Fibroblast of gingiva (primary cell): Measurements from ENCODE around the gene LIPC.

ENCODE experiments used
- DNase-seq: peaks from one replicate; pipeline ENCODE4 v3.0.0-alpha.2; 2011; ENCODE audit warnings: low read depth

The LIPC gene

DNA sequence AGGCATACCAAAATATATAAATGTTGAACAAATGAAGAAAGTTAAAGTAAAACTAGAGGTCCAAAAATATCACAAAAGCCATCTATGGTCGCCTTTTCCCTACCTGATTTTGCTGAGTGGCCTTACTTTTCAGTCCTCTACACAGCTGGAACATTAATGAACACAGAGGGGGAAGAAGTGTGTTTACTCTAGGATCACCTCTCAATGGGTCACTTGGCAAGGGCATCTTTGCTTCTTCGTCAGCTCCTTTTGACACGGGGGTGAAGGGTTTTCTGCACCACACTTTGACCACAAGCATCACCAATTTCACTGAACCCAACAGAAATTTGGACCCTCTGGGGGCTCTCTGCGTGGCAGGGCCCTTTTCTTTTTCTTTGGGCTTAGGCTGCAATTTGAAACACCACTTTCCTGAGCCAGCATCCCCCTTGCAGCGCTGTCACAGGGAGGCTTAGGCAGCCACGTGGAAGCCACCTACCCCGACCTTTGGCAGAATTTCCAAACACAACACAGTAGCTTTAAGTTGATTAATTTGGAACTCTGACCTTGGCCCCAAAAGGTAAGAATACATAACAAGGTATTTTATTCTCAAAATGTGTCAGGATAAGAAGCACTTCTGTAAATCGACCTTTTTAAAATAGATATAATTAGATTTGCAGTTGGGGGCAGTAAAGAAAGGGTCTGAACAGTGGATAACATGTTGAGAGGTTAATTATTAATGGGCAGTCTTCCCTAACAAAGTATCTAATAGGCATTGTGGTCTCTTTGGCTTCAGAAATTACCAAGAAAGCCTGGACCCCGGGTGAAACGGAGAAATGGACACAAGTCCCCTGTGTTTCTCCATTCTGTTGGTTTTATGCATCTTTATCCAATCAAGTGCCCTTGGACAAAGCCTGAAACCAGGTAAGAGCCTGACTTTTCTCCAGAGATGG lies at the start of gene LIPC:
Gene LIPC (plus strand): TSS at position 771 of the 929 bp plus-strand sequence. CDS start 42 bp downstream, at position 813.
- DNase-seq, result no peak

DNA sequence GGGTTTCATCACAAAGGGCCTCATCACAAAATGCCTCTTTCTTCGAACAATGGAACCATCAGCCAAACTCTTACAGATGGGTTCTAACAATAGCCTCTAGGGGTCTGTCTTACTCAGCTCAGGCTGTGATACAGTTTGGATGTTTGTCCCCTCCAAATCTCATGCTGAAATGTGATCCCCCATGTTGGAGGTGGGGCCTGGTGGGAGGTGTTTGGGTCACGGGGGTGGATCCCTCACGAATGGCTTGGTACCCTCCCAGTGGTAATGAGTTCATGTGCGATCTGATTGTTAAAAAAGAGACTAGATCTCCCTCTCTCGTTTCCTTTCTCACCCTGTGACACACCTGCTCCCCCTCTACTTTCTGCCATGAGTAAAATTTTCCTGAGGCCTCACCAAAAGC lies 47.9 kb upstream of the LIPC start:
- DNase-seq, result no peak

DNA sequence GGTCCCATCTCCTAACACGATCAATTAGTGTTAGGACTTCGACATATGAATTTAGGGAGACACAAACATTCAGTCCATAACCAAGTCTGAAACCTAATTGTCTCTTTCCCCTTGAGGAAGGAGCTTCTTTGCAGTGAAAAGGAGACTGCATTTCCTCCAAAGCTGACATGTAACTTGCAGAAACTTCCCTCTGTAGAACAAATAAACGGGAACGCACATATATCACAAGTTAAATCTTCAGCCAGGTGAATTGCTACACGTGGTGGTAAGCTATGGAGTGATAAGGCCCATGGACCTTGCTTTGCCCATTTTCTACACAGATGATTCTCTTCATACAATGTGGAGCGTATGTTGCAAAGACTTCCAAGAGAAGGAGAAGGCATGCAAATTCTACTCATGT lies 47.1 kb upstream of the LIPC start:
- DNase-seq, result no peak

DNA sequence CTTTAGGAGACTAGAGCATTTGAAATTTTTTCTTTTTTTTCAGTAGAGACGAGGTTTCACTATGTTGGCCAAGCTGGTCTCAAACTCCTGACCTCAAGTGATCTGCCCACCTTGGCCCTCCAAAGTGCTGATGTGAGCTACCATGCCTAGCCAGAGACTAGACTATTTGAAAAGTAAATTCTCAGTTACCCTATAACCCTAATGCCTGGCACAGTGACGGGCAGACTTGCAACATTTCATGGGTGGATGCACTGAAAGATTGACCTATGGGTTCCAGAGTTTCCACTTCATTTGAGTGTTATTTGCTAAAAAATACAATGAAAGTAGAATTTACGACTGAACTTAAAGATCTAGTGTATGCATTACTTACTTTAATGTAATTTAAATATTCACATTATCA lies 45.7 kb upstream of the LIPC start:
- no peak for DNase-seq

DNA sequence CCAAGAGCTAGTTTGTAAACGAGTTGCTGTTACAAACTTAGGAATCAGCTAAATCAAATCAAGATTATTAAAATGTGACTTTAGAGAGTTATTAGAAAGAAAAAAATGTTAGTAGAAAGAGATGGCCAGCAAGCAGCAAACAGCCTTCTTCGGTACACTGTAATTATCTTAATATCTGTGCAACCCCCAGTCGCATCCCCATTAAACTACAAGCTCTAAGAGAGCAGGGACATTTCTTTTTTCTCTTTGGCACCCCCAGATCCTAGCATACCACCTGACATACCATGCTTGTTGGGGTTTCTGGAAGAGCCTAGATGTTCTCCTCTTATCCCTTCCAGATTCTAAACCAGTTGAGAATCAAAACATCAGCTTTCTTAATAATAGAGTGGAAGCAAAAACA lies 45.1 kb upstream of the LIPC start:
- no peak for DNase-seq

DNA sequence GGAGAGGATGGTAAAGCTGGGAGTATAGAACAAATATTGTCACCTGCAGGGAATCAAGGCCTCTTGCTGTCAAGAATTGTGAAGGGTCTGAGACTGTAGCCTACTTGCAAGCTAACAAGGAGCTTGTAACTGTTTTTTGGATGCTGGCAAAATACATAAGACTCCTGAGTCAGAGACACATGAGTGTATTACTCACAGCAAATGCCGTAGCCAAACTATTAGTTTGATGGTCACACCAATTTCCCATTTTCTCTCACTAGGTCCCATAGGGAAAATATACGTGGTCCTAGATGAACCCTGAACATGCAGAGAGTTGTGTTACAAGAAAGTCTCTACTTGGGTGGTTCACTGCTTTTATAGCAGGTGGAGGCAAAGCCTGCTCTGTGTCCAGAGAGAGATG lies 44.7 kb upstream of the LIPC start:
- peak; percentile 60 for DNase-seq

DNA sequence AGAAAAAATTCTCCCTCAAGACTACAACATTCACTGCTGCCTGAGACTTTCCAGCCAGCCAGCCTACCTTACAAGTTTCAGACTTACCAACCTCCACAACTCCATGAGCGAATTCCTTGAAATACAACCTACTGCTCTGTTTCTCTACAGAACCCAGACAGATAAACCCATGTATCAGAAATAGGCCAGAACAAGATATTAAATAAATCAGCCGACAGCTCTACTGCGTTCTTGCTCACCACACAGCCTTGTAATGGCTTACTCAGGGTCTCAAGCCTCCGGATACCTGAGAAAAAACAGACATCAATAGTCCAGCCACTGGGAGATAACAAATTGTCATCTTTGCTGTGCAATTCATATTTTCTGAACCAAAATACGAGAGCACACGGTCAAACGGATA lies 43.6 kb upstream of the LIPC start:
- no peak for DNase-seq

DNA sequence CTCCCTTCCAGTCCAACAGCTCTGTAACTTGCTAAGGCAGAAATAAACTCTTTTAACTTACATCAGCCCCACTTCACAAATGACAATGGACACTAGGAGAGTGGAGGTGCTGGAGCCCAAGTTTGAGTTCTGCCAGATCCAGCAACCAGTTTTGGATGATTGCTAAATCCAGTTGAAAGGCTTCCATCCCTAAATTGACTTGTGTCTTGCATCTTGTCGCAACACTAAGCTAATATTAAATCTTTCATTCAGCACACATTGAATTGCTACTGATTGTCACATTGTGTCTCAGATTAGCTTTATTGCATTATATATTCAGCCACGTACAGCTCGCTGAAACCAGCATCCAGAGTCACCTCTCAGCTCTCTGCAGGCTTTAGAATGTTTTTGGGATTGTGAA lies 41.7 kb upstream of the LIPC start:
- DNase-seq, result no peak

DNA sequence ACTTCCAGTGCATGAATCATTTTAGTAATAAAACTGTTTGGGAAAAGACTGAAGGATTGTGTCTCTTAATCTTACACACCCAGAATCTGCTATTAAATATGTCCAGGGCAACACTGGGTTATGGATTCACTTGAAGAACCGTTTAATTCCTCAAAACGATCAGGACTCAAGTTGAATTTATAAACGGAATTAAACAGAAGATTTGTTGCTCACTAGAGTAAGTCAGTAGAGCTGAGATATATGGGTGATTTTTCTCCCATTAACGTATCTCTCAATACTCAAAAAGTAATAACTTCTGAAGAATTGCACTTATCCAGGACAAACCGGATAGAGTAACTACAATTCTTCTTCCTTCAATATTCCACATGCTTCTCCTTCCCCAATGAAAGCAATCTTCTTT lies 41.1 kb upstream of the LIPC start:
- no peak for DNase-seq

DNA sequence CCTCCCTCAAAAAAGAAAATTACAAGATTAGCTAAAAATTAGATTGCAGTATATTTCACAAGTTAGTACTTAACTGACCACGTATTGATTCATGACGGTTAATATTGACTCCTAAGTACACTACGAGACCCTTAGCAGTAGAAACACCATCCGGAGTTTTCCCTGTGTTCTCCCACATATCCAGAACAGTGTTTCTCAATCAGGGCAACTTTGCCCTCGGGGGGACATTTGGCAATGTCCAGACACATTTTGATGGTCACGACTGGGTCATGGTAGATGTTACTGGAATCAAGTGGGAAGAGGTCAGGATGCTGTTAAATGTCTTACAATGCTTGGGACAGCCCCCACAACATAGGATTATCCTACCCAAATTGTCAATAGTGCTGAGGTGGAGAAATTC lies 40.7 kb upstream of the LIPC start:
- no peak for DNase-seq

DNA sequence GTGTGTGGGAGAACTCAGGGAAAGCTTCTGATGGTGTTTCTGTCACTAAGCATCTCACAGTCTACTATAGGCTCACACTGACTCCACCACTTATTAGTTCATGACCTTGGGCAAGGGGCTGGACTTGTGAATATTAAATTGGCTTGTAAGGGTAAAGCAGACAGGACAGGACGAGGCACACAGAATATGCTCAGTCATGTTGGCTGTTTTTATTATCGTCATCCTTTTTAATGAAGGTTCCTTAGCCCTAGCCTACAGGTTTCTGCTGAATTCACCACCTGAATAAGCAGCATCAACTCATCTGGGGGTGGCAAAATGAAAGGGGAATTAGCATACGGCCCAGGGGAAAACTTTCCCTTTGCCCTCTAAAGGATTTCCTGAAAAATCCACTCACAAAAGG lies 39.6 kb upstream of the LIPC start:
- no peak for DNase-seq

DNA sequence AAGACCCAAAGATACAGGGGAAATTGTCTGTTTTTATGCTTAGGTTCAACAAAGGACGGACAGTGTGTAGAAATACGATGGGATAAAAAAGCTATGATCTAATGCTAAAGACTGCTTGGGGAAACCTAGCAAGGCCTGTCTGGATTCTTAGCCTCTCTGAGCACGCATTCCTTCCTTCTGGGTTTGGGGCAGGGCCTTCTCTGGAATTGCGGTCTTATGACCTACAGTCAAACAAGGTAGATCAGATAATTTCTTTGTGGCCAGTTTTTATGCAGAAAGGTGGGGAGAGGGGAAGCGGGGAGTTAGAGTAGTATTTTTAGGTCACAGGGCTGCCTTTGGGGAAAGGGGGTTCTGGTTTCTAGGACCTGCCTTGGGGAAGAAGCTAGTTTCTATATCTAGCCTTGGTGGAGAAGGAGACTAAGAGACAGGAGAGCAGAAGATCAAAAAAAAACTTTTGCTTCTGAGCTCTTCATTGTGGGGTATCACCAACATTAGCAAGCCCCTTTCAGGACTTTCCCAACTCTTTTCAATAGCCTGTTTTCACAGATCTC lies 39.1 kb upstream of the LIPC start:
- no peak for DNase-seq

DNA sequence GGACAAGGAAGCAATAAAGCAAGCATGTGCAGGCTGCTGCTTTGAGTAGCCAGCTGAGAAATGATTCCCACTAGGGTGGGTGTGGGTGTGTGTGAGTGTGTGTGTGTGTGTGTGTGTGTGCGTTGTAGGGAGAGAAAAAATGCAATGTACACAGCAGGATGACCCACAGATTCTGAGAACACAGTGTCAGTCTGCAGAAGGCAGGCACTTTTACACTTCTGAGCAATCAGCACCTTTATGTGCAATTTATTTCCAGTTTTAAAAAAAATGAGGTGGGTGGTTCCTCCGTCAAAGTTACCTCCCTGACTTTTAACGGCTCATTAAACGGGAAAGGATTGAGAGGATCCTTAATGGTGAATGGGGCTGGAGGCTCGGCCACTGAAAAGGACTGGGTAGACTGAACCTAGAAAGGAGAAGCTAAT lies 38.5 kb upstream of the LIPC start:
- no peak for DNase-seq

DNA sequence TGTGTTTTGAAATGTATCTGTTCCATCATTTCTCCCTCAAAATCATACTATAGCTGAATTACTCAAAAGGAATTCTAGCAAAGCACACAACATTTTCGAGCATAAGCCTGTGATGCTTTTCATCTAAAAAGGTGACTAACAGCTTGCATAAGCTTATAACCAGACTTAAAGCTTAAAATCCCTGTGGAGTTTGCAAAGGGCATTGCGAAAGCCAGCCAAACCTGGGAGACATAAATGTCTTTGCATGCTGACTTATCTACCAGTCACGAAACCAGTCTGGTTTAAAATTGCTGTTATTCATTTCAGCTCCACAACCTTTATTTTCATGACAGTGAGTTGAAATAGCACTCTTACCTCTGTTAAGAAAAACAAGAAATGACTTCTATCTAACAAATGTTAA lies 35.6 kb upstream of the LIPC start:
- peak; percentile 92 for DNase-seq

DNA sequence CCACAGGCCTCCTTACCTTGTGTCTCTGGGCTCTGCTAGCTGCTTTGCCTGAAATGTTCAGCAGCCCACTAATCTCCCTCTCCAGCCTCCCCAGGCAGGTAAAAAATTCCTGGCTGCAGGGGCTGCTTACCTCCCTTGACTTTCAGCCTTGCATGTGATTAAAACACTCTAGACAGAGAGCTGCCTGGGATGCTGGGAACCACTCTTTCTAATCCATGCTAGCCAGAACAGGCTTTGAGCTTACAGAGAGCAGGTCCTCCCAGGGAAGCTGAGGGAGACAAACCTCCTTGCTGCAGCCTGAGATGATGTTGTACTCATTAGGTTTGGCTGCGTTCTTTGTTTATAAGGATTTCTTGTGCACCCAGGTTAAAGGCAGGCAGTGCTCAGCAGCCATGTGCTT lies 33.7 kb upstream of the LIPC start:
- DNase-seq, result no peak

DNA sequence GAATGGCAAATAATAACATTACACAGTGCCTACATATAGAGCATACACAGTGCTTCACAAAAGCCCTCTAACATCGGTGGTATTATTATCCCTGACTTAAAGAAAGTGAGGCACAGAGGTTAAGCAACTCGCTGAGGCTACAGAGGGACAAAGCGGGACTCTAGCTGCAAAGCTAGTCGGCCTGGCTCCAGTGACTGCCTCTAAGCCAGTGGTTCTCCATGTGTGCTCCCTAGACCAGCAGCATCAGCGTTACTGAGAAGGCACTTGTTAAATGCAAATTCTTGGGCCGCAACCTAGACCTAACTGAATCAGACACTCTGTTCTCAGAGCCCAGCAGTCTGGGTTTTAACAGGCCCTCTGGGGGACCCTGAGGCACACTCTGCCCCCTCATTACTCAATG lies 33.1 kb upstream of the LIPC start:
- no peak for DNase-seq

DNA sequence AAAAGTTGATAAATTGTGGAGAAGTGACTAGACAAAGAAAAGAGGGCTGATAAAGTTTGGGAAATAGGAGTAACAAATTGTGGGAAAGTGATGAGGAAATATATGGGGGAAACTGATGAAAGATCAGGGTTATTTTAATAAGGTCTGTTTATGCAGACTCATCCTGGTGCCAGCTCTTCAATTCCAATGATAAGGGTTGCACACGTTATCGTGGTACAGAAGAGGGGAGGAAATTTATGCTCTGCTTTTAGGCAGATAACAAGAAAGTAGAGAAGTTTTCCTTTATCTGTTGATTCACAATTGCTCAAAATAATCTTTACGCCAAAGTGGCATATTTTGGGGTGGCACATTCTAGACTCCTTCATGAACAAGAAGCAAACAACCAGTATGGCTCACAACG lies 32.1 kb upstream of the LIPC start:
- no peak for DNase-seq

DNA sequence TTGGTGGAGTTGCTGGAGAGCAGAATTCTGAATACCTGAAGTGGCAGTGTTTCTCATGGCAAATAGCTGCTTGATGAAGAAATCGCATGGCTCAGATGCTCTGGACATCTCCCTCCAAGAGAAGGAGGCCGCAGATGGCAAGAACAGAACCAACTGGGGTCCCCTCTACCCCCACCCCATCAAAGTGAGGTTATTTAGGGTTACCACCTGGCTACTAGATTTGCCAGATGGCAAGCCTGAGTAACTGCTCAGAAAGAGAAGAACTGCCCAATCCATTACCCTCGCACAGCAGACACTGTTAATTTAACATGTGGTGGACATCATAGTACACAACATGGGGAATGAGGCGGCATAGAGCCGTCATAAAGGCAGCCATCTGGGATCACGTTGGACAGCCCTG lies 30.5 kb upstream of the LIPC start:
- DNase-seq, result no peak

DNA sequence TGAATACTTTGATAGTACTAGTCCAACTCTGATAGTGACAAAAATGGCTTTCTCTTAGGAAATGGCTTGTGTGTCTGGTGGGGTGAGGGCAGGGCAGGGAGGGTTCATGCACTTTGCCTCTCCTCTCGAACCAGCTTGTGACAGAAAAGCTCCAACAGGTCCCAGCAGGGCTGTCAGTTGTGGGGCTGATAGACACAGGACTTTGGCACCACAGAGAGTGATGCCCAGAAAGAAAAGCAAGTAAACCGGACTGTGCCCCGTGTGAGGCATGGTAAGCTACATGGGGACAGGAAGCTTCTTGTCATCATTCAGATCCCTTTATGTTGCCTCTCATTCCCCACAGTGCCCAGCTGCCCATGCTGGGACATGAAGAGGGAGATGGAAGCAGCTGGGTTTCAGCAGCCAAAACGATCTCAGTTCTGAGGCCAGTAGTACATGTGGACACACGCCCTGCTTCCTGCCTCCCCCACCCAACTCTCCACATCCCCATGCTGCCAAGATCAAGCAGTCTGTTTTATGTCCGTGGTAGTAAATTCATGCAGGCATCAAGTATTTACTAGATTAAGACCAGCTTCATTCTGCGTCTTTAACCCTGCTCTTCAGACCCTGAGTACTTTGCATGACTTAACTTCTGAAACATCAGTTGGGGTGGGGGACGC lies 29.7 kb upstream of the LIPC start:
- DNase-seq, result no peak

DNA sequence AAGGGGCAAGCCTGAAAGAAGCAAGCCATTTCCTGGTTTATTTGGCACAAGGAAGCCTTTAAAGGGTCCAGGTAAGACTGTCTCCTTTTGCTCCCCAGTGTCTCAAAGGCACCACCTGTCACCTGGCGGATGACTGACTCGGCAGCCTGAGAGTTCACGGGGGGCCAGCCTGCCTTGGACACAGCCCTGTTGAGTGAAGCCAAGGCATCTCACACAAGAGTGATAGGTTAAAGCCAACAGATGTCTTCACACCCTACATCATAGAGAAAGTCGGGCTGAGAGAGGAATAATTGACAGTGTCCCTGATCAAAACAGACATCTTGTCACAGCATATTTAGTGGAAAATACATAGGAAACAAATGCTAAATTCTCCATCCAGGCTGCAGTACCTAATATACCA lies 28.2 kb upstream of the LIPC start:
- no peak for DNase-seq

DNA sequence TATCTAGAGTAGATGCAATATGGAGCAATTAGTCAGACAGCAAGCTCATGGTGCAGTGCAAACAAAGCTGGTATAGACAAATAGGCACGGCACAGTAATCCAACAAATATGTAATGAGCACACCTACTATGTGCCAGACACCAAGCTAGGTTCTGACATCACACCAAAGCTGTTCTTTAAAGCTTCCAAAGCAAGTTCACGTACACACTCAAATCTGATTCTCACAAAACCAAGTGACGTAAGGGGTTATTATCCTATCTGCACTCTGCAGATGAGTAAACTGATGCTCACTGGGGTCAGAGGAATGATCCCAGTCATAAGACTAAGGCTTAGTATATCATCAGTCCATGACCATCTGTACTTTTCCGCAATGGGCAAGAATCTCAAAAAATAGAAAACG lies 27.8 kb upstream of the LIPC start:
- no peak for DNase-seq

DNA sequence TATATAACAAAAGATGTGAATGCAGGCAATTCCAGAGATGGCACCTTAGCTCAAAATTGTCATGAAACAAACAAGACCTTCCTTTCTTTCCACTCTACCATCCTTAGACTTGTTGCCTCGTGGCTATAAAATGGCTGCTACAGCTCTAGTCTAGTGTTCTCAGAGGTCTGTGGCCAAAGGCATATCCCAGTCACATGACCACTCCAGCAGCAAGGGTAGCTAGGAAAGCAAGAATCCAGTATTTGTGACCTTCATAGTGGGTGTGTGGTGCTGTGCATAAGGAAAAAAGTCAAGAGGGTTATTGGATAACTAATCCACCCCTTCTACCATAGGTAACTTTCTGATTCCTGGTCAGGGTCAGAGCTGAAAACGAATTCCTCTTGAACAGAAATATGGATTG lies 27.1 kb upstream of the LIPC start:
- no peak for DNase-seq

DNA sequence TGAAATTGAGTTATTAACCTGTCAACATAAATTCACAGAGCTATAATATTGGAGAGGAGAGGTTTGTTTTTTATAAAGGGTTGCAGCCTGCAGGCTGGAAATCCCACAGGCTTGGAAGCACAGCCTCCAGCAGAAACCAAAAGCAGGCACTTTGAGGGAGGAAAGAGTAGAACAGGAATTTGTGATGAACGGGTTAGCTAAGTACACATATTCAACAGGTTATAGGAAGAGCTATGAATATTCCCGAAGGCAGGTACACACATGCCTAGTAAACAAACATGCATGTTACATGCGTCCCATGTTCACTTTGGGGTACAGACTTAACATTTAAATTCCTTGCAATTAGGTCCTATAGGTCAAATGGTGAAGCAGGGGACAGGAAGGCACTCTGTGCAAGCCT lies 25.9 kb upstream of the LIPC start:
- no peak for DNase-seq
